ENCODE data around the gene PRUNE2. TPM values are rescaled to one million over a fixed set of nuclear protein-coding genes. Genes with fewer than 3 reads are reported as not detected.

PRUNE2 gene
- total RNA-seq, 1 experiment from 2014 or later: 0.59 TPM

DNA sequence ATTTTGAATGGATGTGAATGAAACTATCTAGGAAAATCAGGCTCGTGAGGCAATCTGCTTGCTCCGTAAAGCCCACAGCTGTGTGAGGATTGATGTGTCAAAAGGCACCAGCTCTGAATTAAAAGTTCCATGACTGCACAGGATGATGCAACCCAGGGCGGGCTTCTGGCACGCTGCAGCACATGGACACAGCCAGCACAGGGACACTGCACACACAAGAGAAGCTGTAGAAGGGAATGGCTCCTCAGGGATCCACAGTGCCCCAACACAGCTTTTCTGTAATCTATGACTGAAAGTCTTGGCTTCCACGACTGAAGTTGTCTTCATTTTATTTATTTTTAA lies 295.9 kb downstream of the PRUNE2 start (continued):
- TF ChIP-seq, protein P1, sequence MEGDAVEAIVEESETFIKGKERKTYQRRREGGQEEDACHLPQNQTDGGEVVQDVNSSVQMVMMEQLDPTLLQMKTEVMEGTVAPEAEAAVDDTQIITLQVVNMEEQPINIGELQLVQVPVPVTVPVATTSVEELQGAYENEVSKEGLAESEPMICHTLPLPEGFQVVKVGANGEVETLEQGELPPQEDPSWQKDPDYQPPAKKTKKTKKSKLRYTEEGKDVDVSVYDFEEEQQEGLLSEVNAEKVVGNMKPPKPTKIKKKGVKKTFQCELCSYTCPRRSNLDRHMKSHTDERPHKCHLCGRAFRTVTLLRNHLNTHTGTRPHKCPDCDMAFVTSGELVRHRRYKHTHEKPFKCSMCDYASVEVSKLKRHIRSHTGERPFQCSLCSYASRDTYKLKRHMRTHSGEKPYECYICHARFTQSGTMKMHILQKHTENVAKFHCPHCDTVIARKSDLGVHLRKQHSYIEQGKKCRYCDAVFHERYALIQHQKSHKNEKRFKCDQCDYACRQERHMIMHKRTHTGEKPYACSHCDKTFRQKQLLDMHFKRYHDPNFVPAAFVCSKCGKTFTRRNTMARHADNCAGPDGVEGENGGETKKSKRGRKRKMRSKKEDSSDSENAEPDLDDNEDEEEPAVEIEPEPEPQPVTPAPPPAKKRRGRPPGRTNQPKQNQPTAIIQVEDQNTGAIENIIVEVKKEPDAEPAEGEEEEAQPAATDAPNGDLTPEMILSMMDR (IDR thresholded peaks at IDR 0.05 in 2 of 3, conservative IDR thresholded peaks at IDR 0.05 in 1 of 3; ENCODE audit: borderline replicate concordance in 1 of 3, insufficient read depth in 1 of 3, low read depth in 2 of 3, low read length in 2 of 3): no peak
- TF ChIP-seq, protein P2, sequence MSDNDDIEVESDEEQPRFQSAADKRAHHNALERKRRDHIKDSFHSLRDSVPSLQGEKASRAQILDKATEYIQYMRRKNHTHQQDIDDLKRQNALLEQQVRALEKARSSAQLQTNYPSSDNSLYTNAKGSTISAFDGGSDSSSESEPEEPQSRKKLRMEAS (IDR thresholded peaks at IDR 0.05): no peak
- no peak for TF ChIP-seq CBX3 (IDR thresholded peaks at IDR 0.05; ENCODE audit: low read depth)
- no peak for TF ChIP-seq JUND (IDR thresholded peaks at IDR 0.05)
- TF ChIP-seq, protein P3, sequence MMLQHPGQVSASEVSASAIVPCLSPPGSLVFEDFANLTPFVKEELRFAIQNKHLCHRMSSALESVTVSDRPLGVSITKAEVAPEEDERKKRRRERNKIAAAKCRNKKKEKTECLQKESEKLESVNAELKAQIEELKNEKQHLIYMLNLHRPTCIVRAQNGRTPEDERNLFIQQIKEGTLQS (IDR thresholded peaks at IDR 0.05): no peak
- no peak for TF ChIP-seq EGR1 (IDR thresholded peaks at IDR 0.05; ENCODE audit: low read depth)
- TF ChIP-seq EZH2phosphoT487 (IDR thresholded peaks at IDR 0.05; ENCODE audit: borderline replicate concordance): no peak

DNA sequence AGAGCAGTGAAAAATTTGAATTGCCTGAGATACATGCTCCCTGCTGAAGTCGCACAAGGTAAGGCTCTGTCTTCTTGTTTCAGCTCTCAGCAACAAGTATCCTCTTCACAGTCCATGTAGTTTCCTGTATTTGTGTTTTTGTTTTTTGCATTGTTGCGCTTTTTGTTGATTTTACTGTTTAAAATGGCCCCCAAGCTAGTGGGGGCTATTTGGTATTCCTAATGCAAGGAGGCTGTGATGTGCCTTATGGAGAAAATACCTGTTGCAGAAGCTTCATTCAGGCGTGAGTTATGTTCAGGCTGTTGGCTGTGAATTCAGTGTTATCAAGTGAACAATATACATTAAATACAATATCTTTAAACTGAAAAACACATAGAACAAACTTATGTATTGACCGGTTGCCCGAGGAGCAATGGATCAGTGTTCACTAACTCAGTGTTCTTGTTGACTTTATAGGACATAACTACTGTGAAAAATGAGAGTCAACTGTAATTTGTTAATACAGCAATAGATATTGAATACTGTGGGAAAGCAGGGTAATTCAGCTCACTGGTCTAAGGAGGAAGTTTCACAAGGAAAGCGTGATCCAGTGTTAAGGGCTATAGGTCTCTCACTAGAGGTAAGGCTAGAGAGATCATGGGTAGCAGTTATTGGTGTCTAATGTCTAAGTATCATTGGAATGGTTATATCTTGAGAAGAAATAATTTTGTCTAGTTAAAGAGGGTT lies 296.5 kb downstream of the PRUNE2 start:
- no peaks in the 10 kb centered on the region for H3K36me3 ChIP-seq (ENCODE audit: control insufficient read depth in 1 of 2, insufficient read depth in 2 of 2, low read length in 2 of 2)
- DNase-seq (ENCODE audit: low read depth, low spot score): no peak
- ChIA-PET RAD21 (ENCODE audit: low non-redundant PET in 1 of 2, low total read pairs in 2 of 2, uncharacterized antibody in 2 of 2, unreplicated experiment in 2 of 2) (interaction anchor here in 1 of 2 experiments (0.6 kb wide), 1 partner anchor 171 kb away, joined by 4 read pairs; no protein-coding TSS in a partner anchor), POLR2A (no interaction called here), CTCF (no interaction called here)
- H3K4me3 ChIP-seq (replicated peaks in 1 of 2; ENCODE audit: low read depth in 1 of 2, low read length in 2 of 2): no peak overlapping the region
- TF ChIP-seq EZH2 (IDR thresholded peaks at IDR 0.05): no peak
- no peak for TF ChIP-seq ELF1 (IDR thresholded peaks at IDR 0.05; ENCODE audit: borderline replicate concordance, low read depth)
- TF ChIP-seq TCF7L2 (IDR thresholded peaks at IDR 0.05; ENCODE audit: borderline replicate concordance, extremely low read depth, insufficient read depth, insufficient read length): no peak
- TF ChIP-seq YY1 (IDR thresholded peaks at IDR 0.05; ENCODE audit: extremely low read depth, insufficient replicate concordance, low read depth, low read length): no peak
- intact Hi-C loops (cut with micrococcal nuclease): no loop called here
- H3K9me2 ChIP-seq (ENCODE audit: insufficient read depth): no peaks in the 10 kb centered on the region
- no peaks in the 10 kb centered on the region for H3K79me2 ChIP-seq (ENCODE audit: insufficient read depth, low read length)
- BruUV-seq (replicated peaks): no TSS peak
- H3K27ac ChIP-seq (ENCODE audit: low read depth, low read length): no peak overlapping the region
- H3K27me3 ChIP-seq (ENCODE audit: insufficient read depth, low read length): peaks cover 29% of the 10 kb centered on the region
- no peaks in the 10 kb centered on the region for H3K9me3 ChIP-seq (ENCODE audit: control insufficient read depth in 1 of 2, insufficient read depth in 1 of 2, low read depth in 1 of 2, low read length in 2 of 2)
- no peak overlapping the region for H3K4me2 ChIP-seq (ENCODE audit: low read length)
- no peaks in the 10 kb centered on the region for H3K4me1 ChIP-seq (ENCODE audit: control insufficient read depth in 1 of 2, insufficient read depth in 2 of 2, low read length in 2 of 2)
- ATAC-seq: no peak
- H3K9ac ChIP-seq (ENCODE audit: low read length): no peak overlapping the region
- H2AFZ ChIP-seq (ENCODE audit: low read depth, low read length, poor library complexity, severe bottlenecking): no peak overlapping the region
- no peaks in the 10 kb centered on the region for H4K20me1 ChIP-seq (ENCODE audit: insufficient read depth)

All from HCT116 (cell line).